ENCODE data around the gene MRNIP. TPM values are rescaled to one million over a fixed set of nuclear protein-coding genes. Genes with fewer than 3 reads are reported as not detected.
A peak's percentile ranks its signal among the peaks of the same experiment; 100 is the strongest.
"Not testable (repeated sequence)": the region's sequence is repeated elsewhere in the genome, so short reads cannot be mapped to it uniquely, and the experiment has no call there.

MRNIP gene
- total and polyA plus RNA-seq, 12 donors: 6.6 to 45.1 (median 12.7) TPM

DNA sequence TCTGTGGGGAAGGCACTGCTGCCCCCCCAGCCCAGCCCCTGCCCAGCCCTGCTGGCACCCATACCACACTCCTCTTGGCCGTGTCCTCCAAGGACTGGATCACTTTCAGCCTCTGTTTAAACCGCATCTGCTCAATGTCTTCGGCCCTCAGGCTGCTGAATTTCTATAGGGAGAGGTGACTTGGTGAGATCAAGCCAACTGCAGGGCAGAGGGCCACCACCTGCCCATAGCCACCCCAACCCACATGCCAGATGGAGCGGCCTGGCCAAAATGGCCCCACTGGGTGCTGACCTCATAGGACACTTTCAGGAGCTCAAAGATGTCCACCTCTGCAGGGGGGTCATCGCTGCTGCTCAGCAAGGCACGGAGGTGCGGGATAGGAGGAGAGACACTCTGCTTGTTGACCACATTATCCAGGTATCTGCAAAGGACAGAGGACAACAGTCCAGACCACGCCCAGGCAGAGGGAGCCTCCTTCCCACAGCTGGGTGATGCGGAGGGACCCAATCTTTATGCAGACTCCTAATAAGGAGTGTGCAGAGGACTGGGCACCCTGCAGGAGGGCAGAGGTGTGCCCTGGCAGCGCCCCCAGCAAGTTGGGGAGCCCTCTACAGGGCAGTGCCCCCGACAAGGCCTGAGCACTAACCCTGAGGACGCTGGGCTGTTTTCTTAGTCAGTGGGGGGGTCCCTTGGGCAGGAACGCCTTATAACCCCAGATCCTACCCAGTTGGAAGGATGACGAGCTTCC, 14.4 kb upstream of the MRNIP start:
- Histone ChIP-seq H3K4me3 (no peak overlapping the region), H3K36me3 (peaks cover 0 to 97% (median 40%) of the 10 kb centered on the region in 9 donors), H3K27me3 (no peaks in the 10 kb centered on the region), H3K9me3 (no peaks in the 10 kb centered on the region), H3K4me1 (peaks cover 0 to 11% (median 0%) of the 10 kb centered on the region in 9 donors), H3K27ac (peak overlapping the region in 1 of 10 donors; percentile 21)
- intact Hi-C loops (cut with DNase I): loop anchor here in 1 of 10 donors (5.0 kb wide), 1 partner anchor 34 kb away; the partner anchor contains the start of gene TBC1D9B
- no peak for ATAC-seq
- no peak for DNase-seq
- TF ChIP-seq, protein P1, sequence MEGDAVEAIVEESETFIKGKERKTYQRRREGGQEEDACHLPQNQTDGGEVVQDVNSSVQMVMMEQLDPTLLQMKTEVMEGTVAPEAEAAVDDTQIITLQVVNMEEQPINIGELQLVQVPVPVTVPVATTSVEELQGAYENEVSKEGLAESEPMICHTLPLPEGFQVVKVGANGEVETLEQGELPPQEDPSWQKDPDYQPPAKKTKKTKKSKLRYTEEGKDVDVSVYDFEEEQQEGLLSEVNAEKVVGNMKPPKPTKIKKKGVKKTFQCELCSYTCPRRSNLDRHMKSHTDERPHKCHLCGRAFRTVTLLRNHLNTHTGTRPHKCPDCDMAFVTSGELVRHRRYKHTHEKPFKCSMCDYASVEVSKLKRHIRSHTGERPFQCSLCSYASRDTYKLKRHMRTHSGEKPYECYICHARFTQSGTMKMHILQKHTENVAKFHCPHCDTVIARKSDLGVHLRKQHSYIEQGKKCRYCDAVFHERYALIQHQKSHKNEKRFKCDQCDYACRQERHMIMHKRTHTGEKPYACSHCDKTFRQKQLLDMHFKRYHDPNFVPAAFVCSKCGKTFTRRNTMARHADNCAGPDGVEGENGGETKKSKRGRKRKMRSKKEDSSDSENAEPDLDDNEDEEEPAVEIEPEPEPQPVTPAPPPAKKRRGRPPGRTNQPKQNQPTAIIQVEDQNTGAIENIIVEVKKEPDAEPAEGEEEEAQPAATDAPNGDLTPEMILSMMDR (IDR thresholded peaks at IDR 0.05): no peak
- WGBS, 2 donors: 92 to 93% methylated on average over 14 of the region's 14 CpGs

DNA sequence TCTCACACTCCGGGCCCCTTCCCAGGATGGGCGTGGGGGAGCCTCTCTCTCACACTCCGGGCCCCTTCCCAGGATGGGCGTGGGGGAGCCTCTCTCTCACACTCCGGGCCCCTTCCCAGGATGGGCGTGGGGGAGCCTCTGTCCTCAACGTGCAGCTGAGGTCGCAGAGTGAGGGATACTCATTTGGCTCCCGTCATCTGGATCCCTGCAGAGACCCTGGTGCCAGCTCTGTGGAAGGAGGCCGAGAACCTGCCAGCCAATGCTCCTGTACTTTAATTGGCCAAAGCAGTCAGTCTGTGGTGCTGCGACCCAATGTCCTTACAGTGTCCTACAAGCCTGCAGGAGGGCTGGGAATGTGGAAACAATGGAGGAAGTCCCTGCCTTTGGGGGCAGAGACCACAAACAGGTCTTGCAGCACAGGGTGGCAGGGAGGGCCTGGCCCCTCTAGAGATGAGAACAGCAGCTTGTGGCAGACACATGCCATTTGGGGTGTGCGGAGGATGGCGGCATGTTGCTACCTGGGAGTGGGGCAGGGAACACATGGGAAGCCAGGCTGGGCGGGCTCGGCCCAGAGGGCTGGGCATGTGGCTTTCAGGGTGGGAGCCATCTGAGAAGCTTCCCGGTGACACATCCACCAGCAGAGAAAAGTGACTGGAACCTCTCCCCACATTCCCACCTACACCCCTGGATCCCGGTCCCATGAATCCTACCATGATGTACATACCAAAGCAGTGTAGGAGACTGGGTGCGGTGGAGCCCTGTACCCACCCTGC, 13.6 kb upstream of the MRNIP start:
- no peak for DNase-seq
- peaks cover 0 to 97% (median 40%) of the 10 kb centered on the region in 9 donors for H3K36me3 ChIP-seq

DNA sequence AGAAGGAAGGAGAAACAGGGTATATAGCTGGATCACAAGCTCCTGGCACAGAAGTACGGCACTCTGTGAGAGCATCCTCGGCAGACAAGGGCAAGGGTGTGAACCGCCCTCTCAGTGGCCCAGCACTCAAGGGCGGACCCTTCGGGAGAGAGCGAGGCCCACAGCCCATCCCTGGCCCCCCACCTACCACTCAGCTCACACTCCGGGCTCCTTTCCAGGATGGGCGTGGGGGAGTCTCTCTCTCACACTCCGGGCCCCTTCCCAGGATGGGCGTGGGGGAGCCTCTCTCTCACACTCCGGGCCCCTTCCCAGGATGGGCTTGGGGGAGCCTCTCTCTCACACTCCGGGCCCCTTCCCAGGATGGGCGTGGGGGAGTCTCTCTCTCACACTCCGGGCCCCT, 12.9 kb upstream of the MRNIP start:
- intact Hi-C loops (cut with DNase I): loop anchor here in 1 of 10 donors (5.0 kb wide), 1 partner anchor 36 kb away; the partner anchor contains the start of gene TBC1D9B
- not testable (repeated sequence) for H3K27me3 ChIP-seq, H3K27ac ChIP-seq, H3K9me3 ChIP-seq, ATAC-seq, H3K4me3 ChIP-seq, DNase-seq
- WGBS, 2 donors: 77 to 79% methylated on average over 14 of the region's 14 CpGs
- H3K4me1 ChIP-seq: peaks cover 0 to 11% (median 0%) of the 10 kb centered on the region in 9 donors
- peaks cover 0 to 97% (median 40%) of the 10 kb centered on the region in 9 donors for H3K36me3 ChIP-seq

More for the DNA sequence above, 13.6 kb upstream of the MRNIP start:
- H3K27me3 ChIP-seq: no peaks in the 10 kb centered on the region
- no peak for ATAC-seq
- WGBS, 2 donors: 82 to 84% methylated on average over 15 of the region's 18 CpGs
- peak overlapping the region in 2 of 10 donors; percentile 21 to 39 for H3K27ac ChIP-seq
- TF ChIP-seq, protein P1 (IDR thresholded peaks at IDR 0.05): no peak
- H3K9me3 ChIP-seq: no peaks in the 10 kb centered on the region
- H3K4me1 ChIP-seq: peaks cover 0 to 11% (median 0%) of the 10 kb centered on the region in 9 donors
- no peak overlapping the region for H3K4me3 ChIP-seq
- intact Hi-C loops (cut with DNase I): loop anchor here in 1 of 10 donors (5.0 kb wide), 1 partner anchor 35 kb away; the partner anchor contains the start of gene TBC1D9B

DNA sequence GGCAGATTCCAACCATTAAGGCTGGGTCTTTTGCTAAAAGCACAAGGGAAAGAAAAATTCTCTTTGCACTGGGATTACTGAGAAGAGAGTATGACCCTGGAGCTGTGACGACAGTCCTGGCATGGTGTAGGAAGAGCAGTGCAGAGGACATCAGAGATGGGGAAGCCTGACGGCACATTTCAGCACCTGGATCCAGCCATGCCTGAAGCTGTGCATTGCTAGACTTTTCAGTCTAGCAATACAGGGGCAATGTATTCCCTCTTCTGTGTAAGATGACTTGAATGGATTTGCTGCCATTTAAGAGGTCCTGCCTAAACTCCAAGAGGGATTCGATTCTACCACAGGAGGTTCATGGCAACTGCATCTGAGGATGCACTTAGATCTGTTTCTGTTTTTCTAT, 12.3 kb upstream of the MRNIP start:
- ATAC-seq: no peak
- intact Hi-C loops (cut with DNase I): loop anchor here in 2 of 10 donors (1.0 to 5.0 kb wide), 2 partner anchors 36 to 37 kb away; partner anchors contain the start of gene TBC1D9B (in 1 of the 2)
- 90 to 91% methylated on average over 3 of the region's 3 CpGs for WGBS, 2 donors

More for the DNA sequence above, 12.3 kb upstream of the MRNIP start:
- Histone ChIP-seq H3K27me3 (no peaks in the 10 kb centered on the region), H3K27ac (peak overlapping the region in 3 of 10 donors; percentile 11 to 42 (median 30)), H3K4me1 (peaks cover 0 to 11% (median 0%) of the 10 kb centered on the region in 9 donors), H3K4me3 (no peak overlapping the region), H3K9me3 (no peaks in the 10 kb centered on the region), H3K36me3 (peaks cover 0 to 97% (median 40%) of the 10 kb centered on the region in 9 donors)
- TF ChIP-seq, protein P1 (IDR thresholded peaks at IDR 0.05): no peak
- DNase-seq: no peak
